ENCODE data around the gene ERI3.

ERI3 gene

DNA sequence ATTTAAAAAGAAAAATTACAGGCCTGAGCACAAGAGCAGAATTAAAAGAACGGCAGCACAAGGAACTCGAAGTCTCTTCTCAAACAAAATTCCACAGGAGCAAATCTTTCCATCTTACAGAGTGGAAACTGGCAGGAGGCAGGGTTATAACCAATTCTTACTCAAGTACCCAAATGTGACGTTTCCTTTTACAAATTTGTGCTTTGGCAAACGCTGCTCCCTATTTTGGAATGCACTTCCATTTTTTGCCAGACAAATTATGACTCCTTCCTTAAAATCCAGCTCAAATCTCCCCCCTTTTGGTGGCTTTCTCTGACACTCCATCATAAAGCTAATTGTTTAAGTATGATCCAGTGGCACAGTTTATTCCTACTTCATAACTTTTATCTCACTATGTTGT lies 7.8 kb downstream of the ERI3 start:
- DNase-seq, result no peak

DNA sequence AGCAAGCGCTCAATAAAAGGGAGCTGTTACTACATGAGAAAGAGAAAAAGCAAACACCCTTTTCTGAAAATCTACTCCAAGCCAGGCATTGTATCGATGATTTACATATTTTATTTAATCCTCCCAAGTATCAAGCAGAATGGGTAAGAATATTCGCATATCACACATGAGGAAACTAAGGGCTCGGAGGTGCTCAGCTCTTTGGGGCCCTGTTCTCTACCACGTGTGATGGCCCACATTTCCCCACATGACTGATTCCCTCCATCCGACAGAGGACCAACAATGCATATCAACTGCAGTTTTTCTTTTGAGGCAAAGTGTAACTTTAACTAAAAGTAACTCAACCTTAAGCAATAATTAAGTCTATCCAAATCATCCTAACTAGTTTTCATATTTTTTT lies 8.2 kb downstream of the ERI3 start:
- DNase-seq, result no peak

DNA sequence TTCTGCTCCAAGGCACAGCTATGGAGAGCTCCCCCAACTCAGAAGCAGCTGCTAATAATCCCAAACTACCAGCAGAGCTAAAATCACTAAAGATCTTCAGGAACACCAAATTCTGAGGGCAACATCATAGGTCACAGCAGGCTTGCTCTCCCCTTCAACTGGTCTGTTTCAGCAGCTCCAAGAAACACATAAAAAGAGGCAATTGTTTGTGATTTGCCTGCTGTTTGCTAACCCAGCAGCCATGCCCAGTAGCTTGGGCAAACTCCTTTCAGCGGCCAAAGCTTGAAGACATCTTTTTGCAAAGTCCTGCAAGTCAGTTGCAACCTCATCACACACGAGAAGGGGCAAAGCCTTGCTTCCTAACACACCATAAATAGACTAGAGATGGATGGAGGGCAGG lies 8.9 kb downstream of the ERI3 start:
- DNase-seq, result no peak

DNA sequence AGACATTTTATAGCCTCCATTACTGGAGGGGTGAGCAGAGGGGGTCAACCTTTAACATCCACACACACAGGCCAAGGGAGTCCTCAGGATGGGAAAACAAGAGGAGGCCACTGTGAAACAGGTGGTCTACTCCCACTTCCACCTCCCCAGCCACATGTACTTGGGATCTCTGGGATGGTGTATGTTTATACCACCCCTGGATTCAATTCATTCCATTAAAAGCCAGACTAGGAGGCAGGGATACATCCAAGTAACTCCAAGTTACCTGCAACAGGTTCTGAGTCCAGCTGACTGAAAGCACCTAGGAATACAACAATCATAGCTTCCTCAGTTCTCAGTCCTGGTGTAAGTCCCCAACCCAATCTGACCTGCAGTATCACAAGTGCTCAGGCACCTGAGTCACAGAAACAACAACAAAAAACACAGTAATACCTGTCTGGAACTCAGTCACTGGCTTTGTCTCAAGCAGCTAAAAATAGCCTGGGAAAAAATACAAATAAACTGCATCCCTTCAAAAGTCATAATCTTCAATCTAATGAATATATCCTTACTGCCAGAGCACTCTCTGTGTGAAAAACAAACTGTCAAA lies 9.8 kb downstream of the ERI3 start:
- DNase-seq, result no peak

DNA sequence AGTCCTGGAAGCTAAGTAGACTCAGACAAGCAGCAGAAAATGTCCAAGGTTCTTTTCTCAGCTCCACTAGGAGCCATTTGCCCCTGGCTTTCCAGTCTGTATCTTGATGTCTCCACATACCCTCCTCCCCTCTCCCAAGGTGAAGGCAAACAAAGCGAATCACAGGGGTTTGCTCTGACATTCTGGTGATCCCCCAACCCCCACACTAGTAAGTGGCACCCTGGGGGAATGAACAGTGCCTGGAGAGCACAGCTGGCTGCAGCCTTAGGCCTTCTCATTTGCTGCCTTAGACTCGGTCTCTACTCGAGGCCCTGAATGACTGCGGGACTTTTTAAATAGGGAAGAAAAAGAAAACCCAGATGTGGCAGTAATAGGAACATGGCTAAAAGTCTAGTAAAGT lies 15.3 kb downstream of the ERI3 start:
- no peak for DNase-seq

DNA sequence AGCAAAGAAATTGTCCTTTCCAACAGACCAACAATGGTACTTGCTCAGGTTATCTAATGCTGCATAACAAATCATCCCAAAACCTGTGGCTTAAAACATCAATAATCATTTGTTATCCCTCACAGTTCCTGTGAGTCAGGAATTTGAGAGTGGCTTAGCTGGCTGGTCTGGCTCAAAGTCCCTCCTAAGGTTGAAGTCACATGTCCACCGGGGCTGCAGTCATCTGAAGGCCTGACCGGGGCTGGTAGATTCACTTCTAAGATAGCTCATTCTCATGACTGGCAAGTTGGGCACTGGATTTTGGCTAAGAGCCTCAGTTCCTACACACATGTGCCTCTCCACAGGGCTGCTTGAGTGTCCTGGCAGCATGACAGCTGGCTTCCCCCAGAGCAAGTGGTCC lies 16.9 kb downstream of the ERI3 start:
- no peak for DNase-seq

DNA sequence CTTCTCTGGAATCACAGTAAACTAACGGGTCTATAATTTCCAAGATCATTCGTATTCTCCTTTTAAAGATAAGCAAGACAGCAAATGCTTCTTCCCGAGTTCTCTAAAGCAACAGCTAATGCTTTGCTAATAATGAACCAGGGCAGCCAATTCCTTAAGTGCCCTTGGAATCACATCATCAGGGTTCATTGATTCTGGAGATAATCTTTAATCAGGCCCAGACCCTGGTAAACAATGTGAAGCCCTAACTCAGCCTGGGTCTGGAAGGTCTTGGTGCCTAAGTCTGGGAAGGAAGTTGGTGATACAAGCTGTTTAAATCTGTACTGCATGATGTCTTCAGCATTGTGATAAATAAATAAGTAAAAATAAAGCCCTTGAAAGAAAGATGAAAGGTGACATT lies 18.4 kb downstream of the ERI3 start:
- no peak for DNase-seq

DNA sequence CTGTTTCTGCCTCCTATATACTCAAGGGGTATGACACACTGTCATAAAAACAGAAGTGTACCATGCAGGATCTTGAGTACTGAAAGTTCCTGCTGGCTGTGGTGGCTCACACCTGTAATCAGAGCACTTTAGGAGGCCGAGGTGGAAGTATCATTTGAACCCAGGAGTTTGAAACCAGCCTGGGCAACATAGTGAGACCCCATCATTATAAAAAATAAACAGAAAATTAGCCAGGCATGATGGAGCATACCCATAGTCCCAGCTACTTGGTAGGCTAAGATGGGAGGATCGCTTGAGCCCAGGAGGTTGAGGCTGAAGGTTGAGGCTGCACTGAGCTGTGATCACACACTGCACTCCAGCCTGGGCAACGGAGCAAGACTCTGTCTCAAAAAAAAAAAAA lies 20.1 kb downstream of the ERI3 start:
- no peak for DNase-seq

DNA sequence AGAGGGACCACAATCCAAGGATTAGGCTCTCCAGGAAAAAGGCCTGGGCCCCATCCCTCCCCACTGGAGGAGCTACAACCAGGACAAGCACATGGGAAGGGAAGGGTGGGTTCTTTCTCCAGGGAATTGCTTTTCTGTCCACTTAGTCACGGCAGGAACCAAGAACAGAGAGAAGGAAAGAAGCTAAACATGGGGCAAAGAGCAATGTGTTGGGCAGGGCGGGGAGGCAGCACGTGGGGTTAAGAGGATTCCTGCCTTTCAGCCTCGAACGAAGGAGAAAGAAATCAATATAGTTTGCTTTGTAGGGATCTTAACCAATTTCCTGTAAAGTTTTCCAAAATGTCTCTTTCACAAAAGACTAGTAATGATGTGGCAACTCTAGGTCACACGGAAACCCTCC lies 21.7 kb downstream of the ERI3 start:
- no peak for DNase-seq

DNA sequence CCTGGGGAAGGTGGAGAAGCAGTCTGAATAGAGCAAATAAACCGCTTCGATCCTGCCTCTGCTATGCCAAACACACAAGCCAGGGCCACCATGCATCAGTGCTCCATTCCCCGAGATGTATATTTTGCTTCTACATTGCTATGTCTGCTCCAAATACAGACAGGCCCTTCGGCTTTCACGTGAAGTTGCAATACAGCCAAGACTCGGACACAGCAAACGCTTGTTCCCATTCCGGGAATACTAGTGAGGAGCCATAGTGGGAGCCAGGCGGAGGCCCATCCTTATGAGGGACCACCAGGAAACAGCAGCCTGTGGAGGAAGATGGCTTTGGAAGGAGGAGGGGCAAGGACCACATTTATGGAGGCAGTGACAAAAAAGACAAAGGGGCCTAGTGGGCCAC lies 22.6 kb downstream of the ERI3 start:
- no peak for DNase-seq

DNA sequence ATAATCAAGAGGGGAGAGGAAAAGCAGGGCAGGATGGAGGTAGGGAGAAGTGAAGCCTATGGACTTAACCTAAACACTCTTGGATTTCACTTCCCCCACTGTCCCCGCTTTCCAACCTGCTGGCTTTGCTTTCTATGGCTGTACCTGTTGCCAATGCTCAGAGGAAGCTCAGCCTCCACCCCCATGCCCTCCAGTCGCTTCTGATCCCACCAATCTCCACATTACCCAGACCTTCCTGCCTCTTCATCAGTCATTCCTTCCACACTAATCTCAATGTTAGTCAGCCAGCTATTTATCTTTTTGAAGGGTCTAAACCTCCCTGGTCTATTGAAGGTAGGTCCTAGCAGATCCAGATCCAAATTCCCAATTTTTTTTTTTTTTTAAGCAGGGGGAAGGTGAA lies 24.1 kb downstream of the ERI3 start:
- no peak for DNase-seq

DNA sequence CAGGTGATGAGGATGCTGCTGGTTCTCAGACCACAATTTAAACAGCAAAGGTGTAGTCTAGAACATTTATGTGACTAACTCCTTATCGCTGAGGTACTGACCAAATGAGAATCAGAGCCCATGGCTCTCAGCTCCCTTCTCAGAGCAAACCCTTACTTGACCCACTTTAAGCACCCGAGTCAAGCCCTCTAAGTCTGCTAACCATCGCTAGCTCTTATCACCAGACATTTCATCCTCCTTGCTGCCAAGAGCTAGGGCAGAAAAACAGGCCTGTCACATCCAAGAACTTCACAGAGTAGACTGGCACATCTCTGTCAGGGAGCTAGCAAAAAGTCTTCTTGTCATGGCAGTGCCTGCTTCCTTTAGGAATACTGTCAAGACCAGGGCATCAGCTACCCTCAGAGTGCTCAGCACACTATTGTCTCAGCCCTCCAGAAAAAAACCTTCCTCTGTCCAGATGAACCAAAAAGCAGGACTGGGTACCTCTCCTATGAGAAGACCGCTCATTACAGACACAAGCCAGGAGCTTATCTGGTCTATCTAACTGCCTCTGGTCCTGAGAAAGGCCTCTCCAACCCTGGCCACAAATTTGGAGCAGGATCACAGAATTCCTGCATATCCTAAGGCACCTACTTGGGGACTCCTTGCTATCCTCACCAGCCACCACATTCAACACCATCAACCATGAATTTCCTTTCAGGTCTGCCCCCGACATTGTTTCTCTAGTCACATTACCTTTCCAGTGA lies 26.2 kb downstream of the ERI3 start:
- DNase-seq, result no peak

DNA sequence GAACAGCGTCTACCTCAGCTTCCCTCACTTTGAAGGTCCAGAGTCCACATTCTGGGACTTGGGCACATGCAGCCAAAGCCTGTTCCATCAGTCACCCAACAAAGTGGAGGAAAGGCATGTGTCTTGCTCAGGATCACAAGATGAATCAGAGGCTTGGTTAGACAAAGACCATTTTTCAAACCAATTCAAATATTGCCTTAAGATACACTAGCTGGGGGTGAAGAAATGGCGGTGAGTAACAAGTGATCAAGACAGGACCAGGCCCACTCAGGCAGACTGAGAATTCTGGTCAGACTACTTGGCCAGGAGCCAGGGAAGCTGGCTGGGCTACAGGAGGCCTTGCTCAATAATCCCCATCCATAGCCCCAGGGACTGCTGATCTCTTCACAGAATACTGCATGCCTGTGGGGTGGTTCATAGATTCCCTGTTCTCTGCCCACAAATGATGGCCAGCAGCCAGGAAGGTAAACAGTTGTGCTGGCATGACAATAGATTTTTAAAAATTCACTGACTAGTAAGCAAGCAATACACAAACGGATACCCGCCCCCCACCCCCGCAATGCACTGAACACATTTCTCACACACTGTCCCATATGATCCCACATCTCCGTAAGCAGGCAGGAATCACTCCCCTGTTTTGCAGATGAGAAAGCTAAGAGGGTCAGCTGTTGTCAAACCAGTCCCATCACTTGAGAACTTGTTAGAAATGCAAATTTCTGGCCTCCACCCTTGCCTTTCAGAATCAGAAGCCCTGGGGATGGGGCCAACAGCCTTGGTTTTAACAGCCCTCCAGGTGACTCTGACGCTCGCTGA lies 27.2 kb downstream of the ERI3 start:
- no peak for DNase-seq

DNA sequence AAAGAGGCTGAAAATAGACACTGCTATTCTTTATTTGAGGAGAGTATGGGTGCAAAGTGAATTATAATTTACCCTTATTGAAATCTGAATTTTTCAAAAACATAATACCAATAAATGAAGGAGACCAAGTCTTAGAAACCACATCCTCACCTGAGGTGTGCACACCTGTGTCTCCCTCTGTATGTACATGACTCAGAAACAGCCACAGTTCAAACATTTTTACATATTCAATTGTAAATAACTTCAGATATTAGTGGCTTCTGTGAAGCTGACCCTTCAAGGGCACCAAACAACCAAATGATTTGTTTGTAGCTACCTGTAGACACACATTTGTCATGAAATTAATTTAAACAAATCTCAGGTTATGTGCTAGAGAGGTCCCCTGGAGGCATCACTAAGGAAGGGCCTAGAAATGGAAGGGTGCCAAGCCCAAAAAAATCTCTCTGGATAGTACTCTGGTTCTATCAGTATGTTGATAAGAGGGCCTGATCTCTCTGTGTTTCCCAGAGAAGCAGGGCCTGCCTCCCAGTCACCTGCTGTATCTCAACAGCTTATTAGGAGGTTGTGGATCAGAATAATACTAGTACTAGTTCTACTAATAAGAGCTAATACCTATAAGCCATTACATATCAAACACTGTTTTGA lies 28.1 kb downstream of the ERI3 start:
- DNase-seq, result no peak

DNA sequence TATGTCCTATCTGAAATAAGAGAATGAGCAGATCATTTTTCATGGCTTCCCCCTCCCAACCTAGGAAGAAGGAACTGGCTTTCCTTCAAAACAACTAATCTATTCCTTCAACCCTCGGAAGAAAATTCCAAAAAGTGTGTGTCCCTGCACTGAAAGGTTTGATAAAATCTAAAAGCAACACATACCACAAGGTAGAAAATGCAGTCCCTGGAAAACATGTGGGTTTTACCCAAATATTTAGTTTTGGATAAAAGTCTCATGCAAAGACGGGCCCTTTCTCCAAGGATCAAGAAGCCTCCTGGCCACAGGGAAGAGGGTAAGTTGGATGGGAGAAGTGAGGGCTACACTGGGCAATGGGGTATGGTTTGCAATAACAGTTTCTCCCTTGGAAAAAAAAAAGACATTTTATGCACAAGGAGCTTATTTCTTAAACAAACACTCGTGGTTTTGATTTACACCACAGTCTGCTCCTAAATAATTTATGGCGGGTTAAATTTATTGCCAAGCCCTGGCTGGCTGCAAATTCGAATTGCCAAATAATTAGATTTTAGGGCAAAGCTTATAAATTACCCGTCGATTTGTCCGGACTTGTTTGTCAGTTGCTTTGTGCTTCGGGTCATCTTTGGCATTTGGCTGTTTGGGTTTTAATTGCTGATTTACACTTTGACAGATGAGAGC lies 28.9 kb downstream of the ERI3 start:
- DNase-seq, result no peak

DNA sequence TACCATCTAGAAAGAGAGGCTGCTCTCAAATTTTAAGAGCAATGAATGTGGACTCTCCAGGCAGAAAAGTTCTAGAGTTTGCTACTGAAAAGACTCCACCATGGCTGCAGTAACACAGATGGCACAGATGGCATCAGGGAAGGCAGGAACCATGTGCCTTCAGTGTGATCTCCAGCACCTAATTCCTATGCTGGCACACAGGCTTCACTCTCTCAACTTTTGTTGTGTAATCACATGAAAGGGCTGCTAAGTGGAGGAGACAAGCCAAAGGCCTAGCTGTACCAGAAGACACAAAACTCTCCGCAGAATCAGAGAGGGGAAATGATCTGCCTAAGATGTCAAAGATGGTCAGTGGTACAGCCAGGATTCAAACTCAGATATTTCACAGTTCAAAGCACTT lies 31.1 kb downstream of the ERI3 start:
- no peak for DNase-seq

DNA sequence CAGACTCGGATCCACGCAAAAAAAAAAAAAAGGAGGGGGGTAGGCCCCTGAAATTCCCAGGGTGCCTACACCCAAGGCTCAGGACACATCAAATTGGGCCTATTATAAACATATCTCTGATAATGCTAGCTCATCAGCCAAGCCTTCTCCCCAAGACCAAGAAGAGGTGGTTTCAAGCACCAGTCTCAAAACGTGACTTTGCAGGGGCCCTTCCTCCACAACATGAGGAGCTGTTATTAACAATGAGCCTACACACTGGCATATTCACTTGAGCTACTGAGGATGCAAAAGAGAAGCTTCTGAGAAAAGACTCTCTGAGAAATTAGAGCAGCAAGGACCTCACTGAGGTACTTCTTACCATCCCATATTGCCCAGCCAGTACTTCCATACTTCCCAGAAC lies 32.7 kb downstream of the ERI3 start:
- DNase-seq, result no peak

DNA sequence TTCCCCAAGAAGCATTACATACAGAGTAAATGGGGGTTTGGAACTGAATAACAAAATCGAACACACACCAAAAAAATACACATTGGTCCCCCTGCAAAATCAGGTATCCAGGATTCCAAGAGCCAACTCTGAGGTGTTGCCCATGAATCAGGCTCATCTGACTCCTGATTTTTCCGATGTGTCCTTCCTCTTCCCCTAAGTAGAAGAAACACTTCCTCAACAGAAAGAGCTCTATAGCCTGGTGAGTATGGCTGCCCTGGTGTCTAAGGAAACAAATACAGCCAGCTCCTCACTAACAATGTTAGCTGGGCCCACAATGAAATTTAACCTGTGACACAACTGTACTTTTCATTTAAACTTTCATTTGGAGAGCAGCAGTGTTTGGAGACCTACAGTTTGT lies 33.6 kb downstream of the ERI3 start:
- DNase-seq, result no peak

DNA sequence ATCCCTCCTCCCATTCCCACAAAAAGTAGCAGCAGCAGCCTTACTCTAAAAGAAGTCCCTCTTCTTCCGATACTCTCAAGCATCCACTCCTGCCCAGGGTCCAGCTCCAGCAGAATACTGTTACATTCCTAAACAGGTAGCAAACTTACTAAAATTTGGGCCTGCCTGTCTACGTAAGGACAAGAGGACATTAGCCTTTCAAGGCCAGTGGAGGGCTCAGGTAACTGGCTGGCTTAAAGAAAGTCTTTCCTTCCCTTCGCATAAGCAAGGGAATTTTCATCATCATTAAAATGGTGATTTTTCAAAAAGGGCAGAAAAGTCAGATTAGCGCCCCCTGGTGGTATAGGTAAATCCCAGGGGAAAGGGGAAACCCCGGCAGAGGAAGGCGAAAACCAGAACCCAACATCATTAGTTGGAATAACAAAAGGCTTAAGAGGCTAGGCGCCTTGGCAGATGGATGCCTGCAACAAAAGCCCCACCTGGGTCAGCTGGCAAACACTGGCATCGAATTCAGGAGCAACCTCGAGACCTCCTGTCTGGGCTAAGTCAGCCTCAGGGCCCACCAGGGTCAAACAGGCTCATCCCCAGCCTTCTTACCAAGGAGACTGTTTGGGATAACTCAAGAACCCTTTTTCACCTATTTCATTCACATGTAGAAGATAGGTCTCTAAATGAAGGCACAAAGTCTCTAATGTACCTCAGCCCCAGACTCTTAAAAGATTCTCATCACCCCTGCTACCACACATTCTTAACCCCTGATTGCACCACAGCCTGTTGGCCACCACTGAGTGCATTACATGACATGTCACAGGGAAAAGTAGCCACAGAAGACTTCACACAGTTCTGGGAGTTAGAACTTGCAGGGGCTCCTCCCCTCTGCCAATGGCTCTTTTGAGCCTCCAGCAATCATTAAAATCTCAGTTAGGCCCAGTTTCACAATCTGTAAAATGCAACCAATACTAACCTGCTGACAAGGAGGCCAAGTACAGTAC lies 36.7 kb downstream of the ERI3 start:
- DNase-seq, result peak; percentile 18 to 22

DNA sequence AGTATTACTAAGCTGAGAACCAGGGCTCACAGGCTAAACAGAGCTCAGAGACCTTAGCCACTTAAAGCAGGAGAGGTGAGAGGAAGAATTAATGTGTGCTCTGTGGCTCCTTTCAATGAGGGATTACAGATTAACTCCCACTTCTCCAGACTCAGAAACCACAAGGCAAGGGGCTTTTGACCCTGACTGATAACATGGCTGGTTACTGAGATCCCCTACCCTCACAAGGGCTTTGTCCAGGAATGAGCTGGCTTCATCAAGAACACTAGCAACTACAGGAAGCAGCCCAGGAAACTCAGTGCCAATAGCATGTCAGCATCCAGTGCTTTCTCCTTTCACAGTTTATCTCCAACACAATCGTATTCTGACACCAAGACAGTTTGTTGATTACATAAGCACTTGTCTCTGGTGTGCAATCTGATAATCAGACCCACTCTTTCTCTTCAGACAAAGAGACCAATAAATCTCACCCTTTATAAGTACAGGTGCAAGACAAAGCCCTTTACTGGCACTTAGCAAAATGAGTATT lies 38.8 kb downstream of the ERI3 start:
- no peak for DNase-seq

DNA sequence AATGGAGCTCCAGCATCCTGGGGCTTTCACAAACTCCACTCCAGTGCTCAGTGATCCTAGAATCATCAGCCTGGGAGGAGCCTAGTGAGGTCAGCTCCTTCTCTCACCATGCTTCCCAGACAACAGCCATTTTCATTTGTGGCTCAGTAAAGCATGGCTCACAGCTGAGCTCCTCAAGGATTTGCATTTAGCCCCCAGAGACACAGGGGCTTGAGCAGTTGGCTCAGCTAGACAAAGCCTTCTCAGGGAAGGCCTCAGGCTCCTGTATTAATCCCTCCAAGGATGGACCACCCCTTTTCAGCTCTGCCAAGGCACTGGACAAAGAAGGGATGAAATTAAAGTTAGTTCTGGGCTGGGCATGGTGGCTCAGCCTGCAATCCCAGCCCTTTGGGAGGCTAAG lies 39.5 kb downstream of the ERI3 start:
- no peak for DNase-seq

DNA sequence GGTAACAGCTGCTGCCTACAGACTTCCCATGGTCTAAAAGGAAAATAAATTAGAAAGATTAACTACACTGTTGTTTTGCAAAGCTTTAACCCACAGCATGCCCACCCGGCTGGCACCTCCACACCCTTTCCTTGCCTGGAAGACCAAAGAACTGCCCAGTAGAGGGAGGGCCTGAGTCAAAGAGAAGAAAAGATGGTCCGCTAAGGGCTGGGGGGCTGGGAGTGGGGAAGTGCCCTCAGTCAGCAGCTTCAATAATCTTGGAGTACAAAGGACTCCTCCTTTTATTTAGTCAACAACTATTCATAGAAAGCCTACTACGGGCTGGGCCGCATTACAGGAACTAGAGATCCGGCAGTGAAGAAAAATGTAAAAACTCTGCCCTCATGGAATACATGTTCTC lies 40.6 kb downstream of the ERI3 start:
- no peak for DNase-seq

Measured in stimulated activated CD4-positive, alpha-beta T cell treated with anti-CD3 and anti-CD28 coated beads, Interleukin-4, amount 100 ng/mL, for 4 hours (primary cell).